SW480 (cell line): ENCODE measurements around the gene TBC1D2.

Source experiments
- DNase-seq: peaks from one replicate; pipeline ENCODE4 v3.0.0-alpha.2; 2016; ENCODE audit warnings: low spot score

The TBC1D2 gene

DNA sequence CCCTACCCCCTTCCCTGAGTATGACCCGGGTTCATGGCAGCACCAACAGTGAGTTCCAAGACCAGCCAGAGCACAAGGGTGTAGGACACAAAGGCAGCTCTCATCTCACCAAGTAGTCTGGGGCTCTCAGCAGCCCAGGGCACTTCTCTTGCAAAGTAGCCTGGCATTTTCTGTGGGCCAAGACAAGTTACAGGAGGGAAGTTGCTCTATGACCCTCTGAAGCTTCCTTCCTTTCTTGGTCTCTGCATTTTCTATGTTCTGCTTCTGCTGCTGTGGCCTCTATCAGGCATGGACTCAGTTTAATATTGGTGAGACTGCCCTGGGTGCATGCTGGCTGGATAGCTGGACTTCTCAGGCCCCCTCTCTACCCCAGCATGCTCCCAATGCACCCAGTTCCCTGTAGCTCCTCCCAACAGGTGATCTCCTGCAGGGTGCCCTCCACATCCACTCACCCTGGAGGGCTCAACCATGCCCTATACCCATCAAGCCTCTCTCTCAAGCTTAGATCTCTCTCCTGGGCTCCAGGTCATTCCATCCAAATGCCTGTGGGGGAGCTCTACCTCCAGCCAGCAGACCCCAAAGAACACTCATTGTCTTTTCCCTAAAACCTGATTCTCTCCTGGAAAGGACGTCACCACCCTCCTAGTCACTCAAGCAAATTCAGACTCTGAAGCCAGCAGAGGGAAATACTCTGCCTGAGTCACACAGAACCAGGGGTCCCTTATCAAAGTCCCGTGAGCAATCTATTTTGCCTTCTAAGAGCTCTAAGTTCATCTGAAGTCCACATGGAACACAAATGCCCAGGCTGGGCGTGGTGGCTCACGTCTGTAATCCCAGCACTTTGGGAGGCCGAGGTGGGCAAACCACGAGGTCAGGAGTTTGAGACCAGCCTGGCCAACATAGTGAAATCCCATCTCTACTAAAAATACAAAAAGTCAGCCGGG, 13.8 kb downstream of the TBC1D2 start:
- DNase-seq: no peak

DNA sequence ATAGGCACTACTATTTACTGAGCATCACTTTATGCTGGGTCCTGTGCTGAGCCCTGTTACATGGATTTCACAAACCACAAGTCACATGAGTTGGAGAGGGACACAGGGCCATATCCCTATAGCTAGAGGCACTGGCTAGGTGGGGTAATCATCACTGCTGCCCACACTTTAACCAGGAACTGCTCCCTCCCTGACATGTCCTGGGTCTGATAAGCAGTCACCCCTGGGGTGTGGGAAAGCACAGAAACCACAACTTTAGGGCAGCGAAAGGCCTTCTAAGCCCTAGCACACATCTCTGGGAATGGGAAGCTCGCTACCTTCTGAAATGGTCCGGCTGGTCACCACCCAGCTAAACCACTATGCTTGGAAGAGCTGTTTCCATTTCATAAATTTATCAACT, 15.0 kb downstream of the TBC1D2 start:
- no peak for DNase-seq

DNA sequence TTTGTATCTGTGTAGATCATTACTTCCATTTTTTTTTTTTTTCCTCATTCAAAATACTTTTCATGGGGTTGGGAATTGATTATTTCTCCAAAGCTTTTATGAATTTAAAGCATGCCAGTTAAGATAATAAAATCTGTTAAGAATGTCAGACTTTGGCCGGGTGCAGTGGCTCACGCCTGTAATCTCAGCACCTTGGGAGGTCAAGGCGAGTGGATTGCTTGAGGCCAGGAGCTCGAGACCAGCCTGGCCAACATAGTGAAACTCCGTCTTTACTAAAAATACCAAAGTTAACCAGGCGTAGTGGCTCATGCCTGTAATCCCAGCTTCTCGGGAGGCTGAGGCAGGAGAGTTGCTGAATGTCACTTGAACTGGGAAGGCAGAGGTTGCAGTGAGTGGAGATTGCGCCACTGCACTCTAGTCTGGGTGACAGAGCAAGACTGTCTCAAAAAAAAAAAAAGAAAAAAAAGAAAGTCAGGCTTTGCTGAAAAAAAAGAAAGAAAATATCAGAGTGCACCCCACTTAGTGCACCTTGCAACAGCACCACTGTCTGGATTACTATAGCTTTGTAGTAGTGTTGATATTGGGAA, 18.5 kb downstream of the TBC1D2 start:
- DNase-seq: no peak

DNA sequence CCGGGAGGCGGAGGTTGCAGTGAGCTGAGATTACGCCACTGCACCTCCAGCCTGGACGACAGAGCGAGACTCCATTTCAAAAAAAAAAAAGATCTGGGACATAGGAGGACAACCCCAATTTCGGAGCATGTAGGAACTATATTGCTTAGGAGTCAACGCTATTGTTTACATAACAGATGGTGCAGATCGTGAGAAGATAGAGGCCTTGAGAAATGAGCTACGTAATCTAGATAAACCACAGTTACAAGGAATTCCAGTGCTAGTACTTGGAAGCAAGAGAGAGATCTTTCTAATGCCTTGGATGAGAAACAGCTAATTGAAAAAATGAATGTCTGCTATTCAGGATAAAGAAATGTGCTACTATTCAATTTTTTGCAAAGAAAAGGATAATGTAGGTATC, 20.3 kb downstream of the TBC1D2 start:
- no peak for DNase-seq

DNA sequence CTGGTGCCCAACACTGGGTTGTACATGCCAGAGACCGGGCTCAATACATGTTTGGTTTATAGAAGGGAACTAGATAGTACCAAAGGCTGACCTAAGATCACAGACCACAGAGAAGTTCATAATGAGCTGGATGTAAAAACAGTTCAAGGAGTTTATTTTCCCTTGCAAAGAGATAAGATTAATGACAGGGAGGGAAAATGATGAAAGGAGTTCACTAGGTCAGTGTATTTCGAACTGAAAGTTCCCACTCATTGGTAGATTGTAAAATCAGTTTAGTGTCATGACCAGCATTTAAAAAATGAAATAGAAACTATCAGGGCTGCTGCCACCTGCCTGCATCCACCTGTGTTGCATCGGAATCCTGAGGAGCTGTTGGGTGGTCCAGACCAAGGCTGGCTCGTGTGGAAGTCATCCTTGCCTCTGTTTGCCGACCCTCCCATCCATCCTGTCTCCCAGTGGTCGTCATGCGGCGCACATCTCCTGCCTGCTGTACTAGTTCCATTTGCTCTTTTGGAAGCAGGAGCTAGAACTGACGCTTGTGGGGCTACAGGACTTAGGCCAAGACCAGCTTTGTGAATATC, 21.1 kb downstream of the TBC1D2 start:
- DNase-seq: no peak

DNA sequence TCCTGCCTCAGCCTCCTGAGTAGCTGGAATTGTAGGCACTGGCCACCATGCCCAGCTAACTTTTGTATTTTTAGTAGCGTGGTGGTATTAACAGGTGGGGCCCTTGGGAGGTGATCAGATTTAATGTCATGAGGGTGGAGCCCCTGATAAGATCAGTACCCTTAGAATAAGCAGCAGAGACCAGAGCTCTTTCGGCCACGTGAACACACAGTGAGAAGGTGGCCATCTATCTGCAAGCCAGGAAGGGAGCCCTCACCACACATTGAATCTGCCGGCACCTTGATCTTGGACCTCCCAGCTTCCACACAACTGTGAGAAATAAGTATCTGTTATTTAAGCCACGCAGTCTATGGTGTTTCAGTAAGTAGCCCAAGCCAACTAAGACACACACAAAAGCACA, 22.5 kb downstream of the TBC1D2 start:
- DNase-seq: no peak

DNA sequence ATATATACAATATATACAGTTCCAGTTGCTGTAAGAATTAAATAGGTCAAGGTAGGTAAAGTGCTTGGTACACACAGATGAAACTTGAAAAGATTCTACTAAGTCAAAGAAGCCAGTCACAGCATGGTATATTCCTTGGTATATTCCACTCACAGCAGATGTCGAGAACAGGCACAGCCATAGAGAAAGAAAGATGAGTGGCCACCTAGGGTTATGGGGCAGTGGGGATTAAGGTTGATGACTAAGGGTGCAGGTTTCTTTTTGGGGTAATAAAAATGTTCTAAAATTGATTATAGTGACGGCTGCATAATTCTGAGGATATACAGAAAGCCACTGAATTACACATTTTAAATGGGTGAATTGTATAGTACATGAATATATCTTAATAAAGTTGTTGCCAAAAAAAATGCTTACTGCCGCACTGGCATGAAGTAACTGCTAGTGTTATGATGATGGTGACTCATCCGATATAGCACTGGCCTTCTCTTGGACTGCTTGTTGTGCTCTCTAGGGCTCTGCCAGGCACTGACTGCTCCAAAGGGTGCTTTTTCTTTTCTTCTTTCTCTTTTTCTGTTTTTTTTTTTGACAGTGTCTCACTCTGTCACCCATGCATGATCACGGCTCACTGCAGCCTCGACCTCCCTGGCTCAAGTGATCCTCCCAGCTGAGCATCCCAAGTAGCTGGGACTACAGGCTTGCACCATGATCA, 23.5 kb downstream of the TBC1D2 start:
- DNase-seq: no peak

DNA sequence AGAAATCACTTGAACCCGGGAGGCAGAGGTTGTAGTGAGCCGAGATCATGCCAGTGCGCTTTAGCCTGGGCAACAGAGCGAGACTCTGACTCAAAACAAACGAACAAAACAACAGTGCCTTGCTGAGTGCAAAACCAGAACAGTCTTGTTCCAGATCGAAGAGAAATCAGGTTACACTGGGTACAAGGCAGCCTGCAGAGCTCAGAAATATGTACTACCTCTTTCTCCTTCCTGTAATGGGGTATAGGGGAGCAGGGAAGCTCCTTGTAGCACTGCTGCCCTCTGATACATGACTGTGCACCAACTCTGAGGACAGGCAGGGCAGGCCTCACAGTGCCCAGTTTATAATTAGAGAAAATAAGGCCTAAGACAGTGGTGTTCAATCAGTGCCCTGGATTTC, 24.7 kb downstream of the TBC1D2 start:
- DNase-seq: no peak

DNA sequence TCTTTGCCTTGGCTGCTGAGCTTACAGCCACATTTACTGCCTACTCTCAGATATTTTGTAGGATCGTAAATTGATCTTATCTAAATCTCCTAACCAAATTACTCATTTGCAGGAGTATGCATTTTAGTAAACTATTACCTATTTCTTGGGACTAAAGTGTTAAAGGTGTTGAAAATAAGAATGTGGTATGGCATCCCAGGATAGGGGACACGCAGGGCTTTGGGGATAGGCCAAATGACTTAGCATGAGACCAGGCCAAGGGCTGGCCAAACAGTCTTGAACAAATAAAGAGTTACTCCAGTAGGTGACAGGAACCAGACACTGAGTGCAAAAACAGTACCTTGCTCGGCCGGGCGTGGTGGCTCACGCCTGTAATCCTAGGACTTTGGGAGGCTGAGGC, 25.1 kb downstream of the TBC1D2 start:
- DNase-seq: no peak

DNA sequence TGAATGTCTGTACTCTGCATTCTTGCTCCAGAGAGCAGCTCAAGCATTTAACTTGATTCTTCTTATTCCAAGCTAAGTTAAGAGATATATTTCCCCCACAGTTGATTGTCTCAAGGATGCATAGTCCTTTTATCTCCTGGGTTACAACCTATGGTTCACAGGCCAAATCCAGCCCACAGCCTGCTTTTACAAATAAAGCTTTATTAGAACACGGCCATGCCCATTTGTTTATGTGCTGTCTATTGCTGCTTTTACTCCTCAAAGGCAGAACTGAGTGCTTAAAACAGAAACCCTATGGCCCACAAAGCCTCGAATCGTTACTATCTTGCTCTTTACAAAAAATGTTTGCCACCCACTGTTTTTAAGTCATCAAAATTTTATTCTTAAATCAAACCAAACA, 25.8 kb downstream of the TBC1D2 start:
- DNase-seq: no peak

DNA sequence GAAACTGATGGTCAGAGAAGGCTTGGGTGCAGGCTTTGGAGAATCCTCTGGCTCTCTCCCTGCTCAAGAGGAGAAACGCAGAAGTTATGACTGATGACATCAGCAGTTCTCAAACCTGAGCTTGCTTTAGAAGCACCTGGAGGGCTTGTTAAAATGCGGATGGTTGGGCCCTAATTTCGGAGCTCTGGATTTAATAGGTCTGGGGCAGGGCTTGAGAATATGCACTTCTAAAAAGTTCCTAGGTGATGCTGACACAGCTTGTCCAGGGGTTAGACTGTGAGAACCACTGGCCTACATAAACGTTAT, 26.4 kb downstream of the TBC1D2 start:
- DNase-seq: no peak

DNA sequence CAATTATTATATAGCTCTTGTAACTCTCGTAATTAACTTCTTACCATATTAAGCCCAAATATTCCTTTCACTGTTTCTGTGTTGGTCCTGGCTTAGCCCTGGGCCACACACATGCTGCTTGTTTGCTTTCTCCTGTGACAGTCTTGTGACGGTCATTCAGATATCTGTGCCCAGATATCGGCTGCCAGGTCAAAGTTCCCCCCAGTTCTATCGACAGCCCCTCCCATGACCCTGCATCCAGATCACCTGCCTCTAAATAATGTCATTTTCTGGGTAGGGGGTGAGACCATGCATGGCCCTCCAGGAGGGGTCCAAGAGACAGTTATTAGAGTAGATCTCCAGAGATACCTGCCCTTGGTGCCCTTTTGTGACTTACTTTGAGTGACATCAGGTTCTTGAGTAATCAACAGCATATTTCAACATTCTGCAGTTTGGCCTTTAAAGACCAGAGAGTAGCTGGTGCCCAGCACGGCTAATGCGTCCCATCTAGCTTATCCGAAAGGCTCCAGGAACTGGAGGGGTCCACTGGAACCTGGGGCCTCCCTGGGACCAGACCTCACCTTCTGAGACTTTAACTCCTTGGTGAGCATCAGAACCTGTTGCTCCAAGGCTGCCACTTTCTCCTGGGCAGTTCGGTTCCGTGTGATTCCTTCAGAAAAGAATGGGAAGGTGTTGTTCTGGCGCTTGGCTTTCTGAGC, 26.9 kb downstream of the TBC1D2 start:
- DNase-seq: no peak

DNA sequence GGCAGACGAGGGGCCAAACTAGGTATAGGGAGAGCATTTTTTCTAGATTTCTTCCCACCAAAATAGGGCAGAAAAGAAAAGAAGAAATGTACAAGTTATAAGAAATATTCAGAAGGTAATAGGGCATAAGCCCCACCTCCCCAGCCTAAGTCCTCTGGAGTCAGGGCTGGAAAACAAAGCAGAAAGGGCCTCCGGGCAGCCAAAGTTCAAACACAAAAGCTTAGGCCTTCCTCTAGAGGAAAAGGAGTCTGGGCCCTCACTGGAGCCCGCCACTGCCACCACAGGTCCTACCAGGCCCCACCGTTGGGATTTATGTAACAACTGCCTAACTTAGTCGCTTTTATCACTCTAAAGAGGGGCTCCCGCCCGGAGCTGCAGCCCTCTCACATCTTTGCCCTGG, 27.6 kb downstream of the TBC1D2 start:
- no peak for DNase-seq

DNA sequence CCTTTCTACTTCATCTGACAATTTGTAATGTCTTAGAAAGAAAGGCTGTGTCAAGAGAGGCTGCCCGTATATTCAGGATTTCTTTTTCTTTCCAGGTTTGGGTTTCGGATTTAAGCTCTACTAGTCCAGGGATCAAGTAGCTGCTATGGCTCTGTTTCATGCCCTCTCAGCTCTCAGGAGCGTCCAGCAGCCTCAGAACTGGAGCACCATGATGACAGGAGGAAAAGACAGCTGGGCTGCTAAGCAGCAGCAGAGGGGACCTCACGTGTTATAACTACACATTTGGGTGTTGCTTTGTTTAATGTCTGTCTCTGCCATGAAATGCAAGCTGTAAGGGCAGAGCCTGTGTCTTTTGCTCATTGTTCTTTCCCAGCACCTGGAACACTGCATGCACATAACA, 28.5 kb downstream of the TBC1D2 start:
- DNase-seq: no peak

DNA sequence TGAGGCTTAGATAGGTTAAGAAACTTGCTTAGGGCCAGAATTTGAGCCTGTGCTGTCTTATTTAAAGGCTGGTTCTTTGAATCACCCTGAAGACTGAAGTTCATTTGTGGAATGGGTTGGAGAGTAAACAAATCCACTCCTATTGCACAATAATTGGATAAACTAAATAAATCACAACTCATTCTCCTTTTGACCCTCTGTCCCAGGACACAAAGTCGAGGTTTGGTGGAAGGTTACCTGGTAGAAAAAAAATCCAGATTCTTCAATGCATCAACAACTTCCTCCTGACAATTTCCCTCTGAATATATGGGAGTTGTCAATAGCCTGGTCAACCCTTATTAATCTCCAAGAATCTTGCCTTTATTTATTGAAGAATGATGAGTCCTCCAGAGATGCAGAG, 28.9 kb downstream of the TBC1D2 start:
- DNase-seq: no peak

DNA sequence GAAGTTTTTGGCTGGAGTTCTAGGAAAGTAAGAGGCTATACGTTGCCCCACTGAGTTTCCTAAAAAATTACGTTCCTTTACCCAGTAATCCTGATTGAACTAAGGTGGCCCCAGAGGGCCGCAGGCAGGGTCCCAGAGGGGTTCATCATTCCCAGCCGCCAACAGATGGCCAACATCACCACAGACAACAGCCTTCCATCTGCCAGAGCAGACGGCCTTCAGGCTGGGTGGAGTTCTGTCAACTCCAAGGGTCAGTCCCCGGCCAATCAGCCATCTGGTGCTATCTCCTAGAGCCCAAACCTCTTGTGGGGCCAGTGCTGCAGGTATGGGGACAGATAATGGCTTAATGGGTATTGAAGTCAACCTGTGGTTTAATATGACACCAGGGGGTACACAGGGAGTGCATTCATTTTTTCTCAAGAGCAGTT, 30.4 kb downstream of the TBC1D2 start:
- no peak for DNase-seq

DNA sequence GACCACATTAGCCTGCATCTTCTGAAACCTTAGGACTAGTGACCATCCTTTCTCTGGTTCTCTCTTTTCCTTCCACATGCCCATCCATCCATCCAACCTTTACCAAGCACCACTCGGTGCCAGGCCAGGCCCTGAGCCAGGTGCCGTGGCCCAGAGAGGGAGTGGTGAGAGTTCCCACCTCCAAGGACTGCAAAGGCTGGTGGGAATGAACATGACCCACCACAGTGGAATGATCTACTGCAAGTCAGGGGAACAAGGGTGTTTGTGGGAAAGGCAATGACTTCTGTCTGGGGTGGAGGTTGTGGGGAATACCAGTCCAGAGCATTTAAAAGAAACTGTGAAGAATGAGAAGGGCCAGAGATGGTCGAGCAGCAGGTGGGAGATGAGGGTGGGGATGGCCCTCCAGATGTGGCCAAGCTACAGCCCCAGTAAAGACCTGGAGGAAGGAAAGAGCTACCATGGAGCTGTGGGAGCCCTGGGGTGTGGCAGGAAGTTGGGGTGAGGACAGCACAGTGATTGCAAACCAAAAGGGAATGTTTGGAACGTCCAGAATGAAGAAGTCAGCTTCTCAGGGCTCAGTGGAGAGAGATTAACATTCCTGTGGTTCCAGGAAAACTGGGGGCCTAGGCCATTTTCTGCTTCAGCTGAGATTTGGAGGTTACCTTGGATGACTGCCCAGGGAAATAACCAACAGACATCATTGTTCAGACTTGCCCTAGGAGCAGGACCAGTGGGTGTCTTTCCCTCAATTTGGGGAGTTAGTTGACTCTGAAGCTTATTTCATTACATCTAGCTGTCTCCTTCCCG, 32.4 kb downstream of the TBC1D2 start:
- DNase-seq: peak; percentile 97

DNA sequence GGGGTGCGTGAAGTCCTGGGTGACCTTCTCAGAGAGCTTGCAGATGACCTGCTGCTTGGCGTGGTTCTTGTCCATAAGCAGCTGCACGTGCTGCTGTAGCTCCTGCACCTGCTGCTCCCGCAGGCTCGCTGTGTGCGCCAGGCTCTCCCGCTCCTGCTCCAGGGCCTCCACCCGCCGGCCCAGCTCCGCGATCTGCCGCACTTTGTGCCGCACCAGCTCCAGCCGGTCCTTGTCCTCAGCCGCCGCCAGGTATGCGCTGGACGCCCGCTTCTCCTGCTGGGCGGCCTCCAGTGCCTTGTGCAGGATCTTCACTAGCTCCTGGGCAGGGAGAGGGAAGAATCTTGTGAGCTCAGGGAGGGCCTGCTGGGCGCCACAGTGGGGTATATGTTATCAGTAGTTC, 34.5 kb downstream of the TBC1D2 start:
- no peak for DNase-seq

DNA sequence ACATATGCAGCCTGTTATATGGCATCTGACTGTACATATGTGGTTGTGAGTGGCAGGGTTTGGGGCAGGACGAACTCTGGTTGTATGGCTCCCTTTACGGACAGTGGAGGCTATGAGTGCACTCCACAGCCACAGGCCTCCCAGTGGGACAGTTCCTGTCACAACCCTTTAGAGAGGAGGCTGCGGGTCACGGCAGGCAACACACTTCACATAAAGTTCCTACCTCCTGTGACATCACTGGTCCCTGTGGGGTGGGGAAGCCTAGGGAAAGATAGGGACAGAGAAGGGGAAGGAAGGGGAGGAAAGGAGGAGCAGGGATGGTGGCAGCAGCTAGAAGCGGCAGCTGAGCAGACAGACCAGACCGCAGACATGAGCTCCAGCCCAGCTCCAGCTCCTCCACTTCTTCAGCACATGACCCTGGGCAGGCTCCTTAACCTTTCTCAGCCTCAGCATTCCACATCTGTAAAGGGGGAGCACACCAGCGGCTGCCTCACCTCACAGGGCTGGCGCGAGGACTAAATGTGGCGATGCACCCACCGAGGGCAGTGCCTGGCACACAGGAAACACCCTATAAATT, 35.6 kb downstream of the TBC1D2 start:
- DNase-seq: no peak

DNA sequence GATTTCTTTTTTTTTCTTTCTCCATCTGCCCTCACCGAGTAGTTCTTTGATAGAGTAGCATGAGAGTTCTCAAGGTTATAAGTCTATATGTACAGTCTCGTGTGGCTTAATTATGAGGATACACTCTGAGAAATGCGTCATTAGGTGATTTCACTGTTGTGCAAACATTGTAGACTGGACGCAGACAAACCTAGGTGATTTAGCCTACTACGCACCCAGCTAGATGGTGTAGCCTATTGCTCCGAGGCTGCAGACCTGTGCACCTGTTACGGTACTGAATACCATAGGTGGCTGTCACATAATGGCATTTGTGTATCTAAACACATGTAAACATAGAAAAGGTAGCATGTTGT, 36.1 kb downstream of the TBC1D2 start:
- DNase-seq: no peak
